ENCODE results near the gene MPC1.

MPC1 gene

GRCh38 chr6:166360243-166361076 is 22.3 kb downstream of the MPC1 start:
- Histone ChIP-seq H3K27ac (ENCODE audit: poor library complexity, severe bottlenecking) (no peak overlapping the region), H3K36me3 (ENCODE audit: low read depth) (no peaks in the 10 kb centered on the region), H3K4me3 (ENCODE audit: severe bottlenecking) (no peak overlapping the region), H3K27me3 (ENCODE audit: insufficient read depth, poor library complexity, severe bottlenecking) (no peaks in the 10 kb centered on the region), H3K9me3 (ENCODE audit: severe bottlenecking) (peaks cover 3% of the 10 kb centered on the region), H3K4me1 (ENCODE audit: insufficient read depth, poor library complexity, severe bottlenecking) (peaks cover 10% of the 10 kb centered on the region)
- no peak for TF ChIP-seq CTCF (IDR thresholded peaks at IDR 0.05; ENCODE audit: poor library complexity, severe bottlenecking)
- DNase-seq (ENCODE audit: low spot score) (no peak), ATAC-seq (ENCODE audit: low read depth) (peak; percentile 68; the same call in 2 of the 3 replicates)

- peaks cover 3% of the 10 kb centered on the region for H3K9me3 ChIP-seq (ENCODE audit: severe bottlenecking)
Measured at GRCh38 chr6:166355552-166355951, 27.2 kb downstream of the MPC1 start.

GRCh38 chr6:166354965-166355364 is 27.8 kb downstream of the MPC1 start:
- H3K36me3 ChIP-seq (ENCODE audit: low read depth) = no peaks in the 10 kb centered on the region
- H3K27ac ChIP-seq (ENCODE audit: poor library complexity, severe bottlenecking) = no peak overlapping the region
- H3K9me3 ChIP-seq (ENCODE audit: severe bottlenecking) = peaks cover 3% of the 10 kb centered on the region
- DNase-seq (ENCODE audit: low spot score) (no peak), ATAC-seq (ENCODE audit: low read depth) (no peak)
- no peak overlapping the region for H3K4me3 ChIP-seq (ENCODE audit: severe bottlenecking)
- H3K4me1 ChIP-seq (ENCODE audit: insufficient read depth, poor library complexity, severe bottlenecking) = peaks cover 7% of the 10 kb centered on the region
- no peak for TF ChIP-seq CTCF (IDR thresholded peaks at IDR 0.05; ENCODE audit: poor library complexity, severe bottlenecking)
- H3K27me3 ChIP-seq (ENCODE audit: insufficient read depth, poor library complexity, severe bottlenecking) = no peaks in the 10 kb centered on the region

More at GRCh38 chr6:166355552-166355951, 27.2 kb downstream of the MPC1 start:
- Histone ChIP-seq H3K4me3 (ENCODE audit: severe bottlenecking) (no peak overlapping the region), H3K27me3 (ENCODE audit: insufficient read depth, poor library complexity, severe bottlenecking) (no peaks in the 10 kb centered on the region), H3K36me3 (ENCODE audit: low read depth) (no peaks in the 10 kb centered on the region), H3K27ac (ENCODE audit: poor library complexity, severe bottlenecking) (no peak overlapping the region), H3K4me1 (ENCODE audit: insufficient read depth, poor library complexity, severe bottlenecking) (peaks cover 9% of the 10 kb centered on the region)
- TF ChIP-seq CTCF (IDR thresholded peaks at IDR 0.05; ENCODE audit: poor library complexity, severe bottlenecking) = no peak
- DNase-seq (ENCODE audit: low spot score) (no peak), ATAC-seq (ENCODE audit: low read depth) (no peak)

- Histone ChIP-seq H3K9me3 (ENCODE audit: severe bottlenecking) (no peaks in the 10 kb centered on the region), H3K36me3 (ENCODE audit: low read depth) (no peaks in the 10 kb centered on the region), H3K4me1 (ENCODE audit: insufficient read depth, poor library complexity, severe bottlenecking) (peaks cover 7% of the 10 kb centered on the region), H3K27ac (ENCODE audit: poor library complexity, severe bottlenecking) (no peak overlapping the region), H3K4me3 (ENCODE audit: severe bottlenecking) (no peak overlapping the region), H3K27me3 (ENCODE audit: insufficient read depth, poor library complexity, severe bottlenecking) (no peaks in the 10 kb centered on the region)
- no peak for TF ChIP-seq CTCF (IDR thresholded peaks at IDR 0.05; ENCODE audit: poor library complexity, severe bottlenecking)
- DNase-seq (ENCODE audit: low spot score) (no peak), ATAC-seq (ENCODE audit: low read depth) (no peak)
Measured at GRCh38 chr6:166354143-166354542, 28.6 kb downstream of the MPC1 start.

- Histone ChIP-seq H3K9me3 (ENCODE audit: severe bottlenecking) (no peaks in the 10 kb centered on the region), H3K36me3 (ENCODE audit: low read depth) (no peaks in the 10 kb centered on the region), H3K27me3 (ENCODE audit: insufficient read depth, poor library complexity, severe bottlenecking) (no peaks in the 10 kb centered on the region), H3K27ac (ENCODE audit: poor library complexity, severe bottlenecking) (no peak overlapping the region), H3K4me1 (ENCODE audit: insufficient read depth, poor library complexity, severe bottlenecking) (peaks cover 7% of the 10 kb centered on the region), H3K4me3 (ENCODE audit: severe bottlenecking) (no peak overlapping the region)
- no peak for ATAC-seq (ENCODE audit: low read depth)
- DNase-seq (ENCODE audit: low spot score) = no peak
- TF ChIP-seq CTCF (IDR thresholded peaks at IDR 0.05; ENCODE audit: poor library complexity, severe bottlenecking) = no peak
Measured at GRCh38 chr6:166353507-166353906, 29.2 kb downstream of the MPC1 start.

Measured in RWPE2 (cell line).